HEK293T (cell line): ENCODE data around the gene JPH4.
"Not testable (repeated sequence)": the region's sequence is repeated elsewhere in the genome, so short reads cannot be mapped to it uniquely, and the experiment has no call there.

ENCODE experiments used
- PKNOX1 ChIP-seq: fragments of 450-650 bp; IDR thresholded peaks from 2 replicates; pipeline ENCODE4 v1.6.1; 2016
- SP1 ChIP-seq: fragments of 450-650 bp; IDR thresholded peaks from 2 replicates; pipeline ENCODE4 v1.6.1; 2017
- TARDBP ChIP-seq: fragments of 450-650 bp; IDR thresholded peaks from 2 replicates; pipeline ENCODE4 v1.6.1; 2016

- not testable (repeated sequence) for TF ChIP-seq SP1, TARDBP, PKNOX1
These were observed 15.6 kb upstream of the JPH4 start for GRCh38 chr14:23594191-23594590.
